HG02943 (cell line): ENCODE data around the gene DCTD.

Source experiments
- ATAC-seq: cut with Tn5 transposase; IDR thresholded peaks from one replicate; pipeline ENCODE4 v1.9.1; 2021; ENCODE audit warnings: mild to moderate bottlenecking, low read depth, moderate library complexity; ENCODE audit not compliant: unreplicated experiment

DCTD gene

GRCh38 chr4:182846036-182846435 is 71.2 kb downstream of the DCTD start:
- no peak for ATAC-seq

GRCh38 chr4:182845618-182846017 is 71.6 kb downstream of the DCTD start:
- ATAC-seq, result no peak

GRCh38 chr4:182843808-182844325 is 73.3 kb downstream of the DCTD start:
- ATAC-seq, result no peak

DNA sequence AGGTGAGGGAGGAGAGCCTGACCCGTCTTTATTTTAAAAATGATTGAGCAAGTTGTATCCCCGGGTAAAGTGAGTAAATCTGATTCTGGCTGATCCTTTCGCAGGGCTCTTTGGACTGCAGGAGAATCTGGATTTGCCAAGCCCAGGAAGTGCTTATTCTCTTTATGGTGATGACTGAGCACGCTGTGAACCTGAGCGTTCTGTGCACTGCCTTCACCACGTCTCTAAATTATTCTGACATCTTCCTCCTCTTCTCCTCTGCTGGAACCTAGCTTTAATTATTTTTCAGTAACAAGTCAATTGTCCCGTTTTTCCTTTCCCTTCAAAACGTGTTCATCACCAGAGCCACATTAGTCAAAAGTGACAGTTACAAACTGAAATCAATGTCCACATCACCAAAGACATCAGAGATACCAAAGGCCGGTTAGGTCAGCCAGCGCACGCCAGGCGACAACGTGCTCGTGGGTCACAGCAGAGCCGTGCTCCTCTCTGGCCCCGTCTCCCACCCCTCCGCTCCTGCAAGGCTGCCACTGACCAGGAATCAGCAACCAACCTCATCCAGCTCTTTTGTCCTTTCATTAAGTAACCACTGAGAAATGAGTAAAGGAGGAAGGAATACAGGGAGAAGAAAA is 74.3 kb downstream of the DCTD start:
- ATAC-seq, result no peak

GRCh38 chr4:182842104-182842600 is 75.0 kb downstream of the DCTD start:
- no peak for ATAC-seq

GRCh38 chr4:182840108-182840507 is 77.1 kb downstream of the DCTD start:
- ATAC-seq, result no peak
